Embryonic facial prominence (tissue), 1 donor: Measurements from ENCODE around the gene EPHB3.

Experiments used
- DNase-seq: peaks from one replicate; pipeline ENCODE4 v3.0.0-alpha.2; 2016; ENCODE audit errors: extremely low spot score

The EPHB3 gene

DNA sequence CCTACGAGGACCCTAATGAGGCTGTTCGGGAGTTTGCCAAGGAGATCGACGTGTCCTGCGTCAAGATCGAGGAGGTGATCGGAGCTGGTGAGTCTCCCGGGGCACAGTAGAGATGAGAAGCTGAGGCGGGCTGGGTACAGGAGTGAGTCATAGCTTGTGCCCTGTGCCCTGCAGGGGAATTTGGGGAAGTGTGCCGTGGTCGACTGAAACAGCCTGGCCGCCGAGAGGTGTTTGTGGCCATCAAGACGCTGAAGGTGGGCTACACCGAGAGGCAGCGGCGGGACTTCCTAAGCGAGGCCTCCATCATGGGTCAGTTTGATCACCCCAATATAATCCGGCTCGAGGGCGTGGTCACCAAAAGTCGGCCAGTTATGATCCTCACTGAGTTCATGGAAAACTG is 17.9 kb downstream of the EPHB3 start:
- no peak for DNase-seq

DNA sequence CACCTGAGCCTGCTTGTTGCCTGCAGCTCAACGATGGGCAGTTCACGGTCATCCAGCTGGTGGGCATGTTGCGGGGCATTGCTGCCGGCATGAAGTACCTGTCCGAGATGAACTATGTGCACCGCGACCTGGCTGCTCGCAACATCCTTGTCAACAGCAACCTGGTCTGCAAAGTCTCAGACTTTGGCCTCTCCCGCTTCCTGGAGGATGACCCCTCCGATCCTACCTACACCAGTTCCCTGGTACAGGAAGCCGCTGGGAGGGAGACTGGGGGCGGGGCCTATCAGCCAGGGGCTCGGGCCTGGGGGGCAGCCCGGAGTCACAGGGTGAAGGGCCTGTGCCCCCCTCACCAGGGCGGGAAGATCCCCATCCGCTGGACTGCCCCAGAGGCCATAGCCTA is 18.8 kb downstream of the EPHB3 start:
- DNase-seq: no peak

DNA sequence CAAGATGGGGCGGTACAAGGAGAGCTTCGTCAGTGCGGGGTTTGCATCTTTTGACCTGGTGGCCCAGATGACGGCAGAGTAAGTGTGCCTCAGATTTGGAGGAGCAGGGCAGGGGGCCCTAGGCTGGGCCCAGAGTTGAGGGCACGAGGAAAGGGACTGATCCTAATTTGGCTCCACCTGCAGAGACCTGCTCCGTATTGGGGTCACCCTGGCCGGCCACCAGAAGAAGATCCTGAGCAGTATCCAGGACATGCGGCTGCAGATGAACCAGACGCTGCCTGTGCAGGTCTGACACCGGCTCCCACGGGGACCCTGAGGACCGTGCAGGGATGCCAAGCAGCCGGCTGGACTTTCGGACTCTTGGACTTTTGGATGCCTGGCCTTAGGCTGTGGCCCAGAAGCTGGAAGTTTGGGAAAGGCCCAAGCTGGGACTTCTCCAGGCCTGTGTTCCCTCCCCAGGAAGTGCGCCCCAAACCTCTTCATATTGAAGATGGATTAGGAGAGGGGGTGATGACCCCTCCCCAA is 19.8 kb downstream of the EPHB3 start:
- DNase-seq: no peak

DNA sequence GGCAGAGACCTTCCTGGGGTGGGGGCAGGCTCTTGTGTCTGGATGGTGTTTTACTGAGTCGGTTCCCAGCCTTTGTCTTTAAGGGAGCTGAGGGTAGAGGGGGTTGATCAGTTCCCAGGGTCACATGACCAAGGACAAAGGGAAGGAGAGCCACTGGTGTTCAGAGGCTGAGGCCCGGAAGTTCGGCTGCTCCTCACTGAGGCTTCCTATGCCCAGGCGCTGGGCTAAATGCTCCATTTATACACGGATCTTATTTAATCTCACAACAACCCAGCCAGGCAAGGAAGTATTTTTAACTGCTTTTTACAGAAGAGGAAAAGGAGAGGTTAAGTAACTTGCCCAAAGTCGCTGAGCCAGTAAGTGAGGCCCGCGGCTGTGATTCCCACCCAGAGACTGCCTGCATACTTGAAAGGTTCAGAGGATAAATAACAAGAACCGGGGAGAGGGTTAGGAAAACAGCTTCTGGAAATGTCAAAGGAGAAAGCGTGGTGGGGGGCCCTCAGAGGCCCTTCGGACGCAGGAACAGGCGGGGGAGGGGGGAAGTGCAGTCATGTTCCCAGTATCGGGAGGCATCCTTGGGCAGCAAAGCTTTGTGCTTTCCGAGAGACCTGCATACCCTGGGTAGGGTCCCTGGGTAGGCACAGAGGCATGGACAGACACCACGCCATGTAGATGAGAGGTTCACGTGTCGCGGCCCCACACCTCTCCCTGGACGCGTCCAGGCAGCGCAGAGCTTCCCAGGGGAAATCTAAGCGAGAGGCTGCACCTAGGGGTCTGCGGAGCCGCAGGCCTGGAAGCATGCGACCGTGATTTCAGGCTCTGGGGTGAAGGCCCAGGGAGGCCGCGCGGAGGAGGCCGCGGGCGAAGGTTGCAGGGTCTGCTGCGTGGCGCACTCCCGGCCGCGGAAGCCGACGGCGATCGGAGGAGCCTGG is 21.3 kb downstream of the EPHB3 start:
- DNase-seq: no peak

DNA sequence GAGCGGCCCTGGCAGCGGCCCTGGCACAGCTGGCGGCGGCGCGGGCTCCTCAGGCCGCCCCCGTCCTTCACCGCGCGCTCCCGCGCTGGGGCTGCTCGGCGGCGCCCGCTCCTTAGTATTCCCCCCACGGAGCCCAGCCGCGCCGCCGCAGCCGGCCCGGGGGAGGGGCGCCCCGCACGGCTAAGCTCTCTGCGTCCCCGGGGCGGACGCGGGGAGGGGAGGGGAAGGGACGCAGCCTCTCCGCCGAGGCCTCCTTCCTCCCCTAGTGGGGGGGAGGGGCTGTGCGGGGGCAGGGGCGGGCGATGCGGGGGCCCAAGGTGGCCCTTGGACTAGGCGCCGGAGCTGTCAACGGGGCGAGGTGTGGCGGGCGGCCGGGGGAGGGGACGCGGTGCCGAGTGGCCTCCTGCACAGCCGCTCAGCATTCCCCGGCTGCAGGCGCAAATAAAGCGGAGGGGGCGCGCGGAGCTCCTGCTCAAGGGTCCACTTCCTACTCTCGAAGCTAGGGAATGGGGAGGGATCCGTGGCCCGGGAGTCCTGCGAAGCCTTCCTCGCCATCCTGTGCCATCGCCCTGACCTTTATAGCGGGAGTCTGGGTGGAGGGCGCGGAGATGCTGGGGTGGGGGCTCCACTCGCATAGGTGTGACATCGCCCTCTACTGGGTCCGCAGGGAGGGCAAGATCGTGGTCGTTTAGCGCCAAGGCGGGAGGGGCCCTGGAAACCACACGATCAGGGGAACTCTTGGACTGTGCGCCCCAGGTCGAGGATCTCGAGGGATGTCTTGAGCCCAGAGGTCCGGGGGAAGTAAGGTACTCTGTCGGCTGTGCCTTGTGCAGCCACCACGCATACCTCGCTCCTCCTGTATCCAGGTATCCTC is 22.2 kb downstream of the EPHB3 start:
- DNase-seq: no peak

DNA sequence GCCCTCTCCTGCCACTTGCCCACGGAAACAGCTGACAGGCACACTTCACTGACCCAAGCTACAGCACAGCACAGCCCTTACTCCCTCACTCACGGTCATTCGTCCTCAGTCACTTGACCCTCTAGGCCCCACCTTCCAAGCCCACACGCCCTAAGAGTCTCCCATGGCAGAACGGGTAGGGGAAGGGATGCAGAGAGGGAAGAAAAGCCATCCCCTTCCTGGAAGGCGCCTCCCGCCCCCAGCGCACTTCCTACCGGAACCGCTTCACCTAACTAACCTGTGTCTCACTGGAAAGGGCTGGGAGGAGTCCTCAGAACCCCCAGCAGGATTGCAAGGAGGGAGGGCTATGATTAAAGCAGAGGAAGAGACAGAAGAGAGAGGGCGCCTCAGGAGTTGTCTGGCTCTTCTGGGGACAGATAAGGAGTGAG is 22.9 kb downstream of the EPHB3 start:
- no peak for DNase-seq

DNA sequence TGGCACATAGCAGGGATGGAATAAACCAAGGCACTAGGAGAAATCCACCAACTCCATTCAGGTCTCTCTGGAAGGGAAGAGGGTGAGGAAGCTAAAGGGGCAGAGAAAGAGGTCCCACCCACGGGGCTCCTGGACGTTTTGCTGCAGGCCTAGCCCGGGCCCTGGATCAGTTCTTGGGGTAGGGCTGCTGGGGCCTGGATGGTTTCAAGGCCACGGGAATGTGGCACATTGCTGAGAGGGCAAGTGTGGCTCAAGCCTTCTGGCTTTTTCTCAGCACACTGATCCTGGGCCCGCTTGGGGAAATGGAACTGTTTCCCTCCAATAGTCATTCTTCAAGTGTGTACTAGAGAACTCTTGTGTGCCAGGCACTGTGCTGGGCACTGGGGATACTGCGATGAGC is 24.0 kb downstream of the EPHB3 start:
- no peak for DNase-seq

DNA sequence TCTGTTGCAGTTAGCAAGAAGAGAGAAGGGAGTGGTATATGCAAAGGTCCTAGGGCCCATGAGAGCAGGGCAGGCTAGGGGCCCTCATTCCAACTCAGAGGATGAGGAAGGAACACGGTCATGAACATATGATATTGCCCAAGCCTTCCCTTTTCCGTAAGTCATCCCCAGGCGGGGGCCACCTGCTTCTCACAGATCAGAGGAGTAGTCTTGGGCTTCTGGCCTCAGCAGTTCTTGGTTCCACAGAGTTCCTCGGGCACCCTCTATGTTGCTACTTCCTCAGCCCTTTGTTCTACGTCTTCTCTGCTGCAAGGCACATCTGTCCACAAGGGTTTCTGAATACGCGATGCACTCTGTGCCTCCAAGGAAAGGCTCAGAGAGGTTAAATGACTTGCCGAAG is 25.3 kb downstream of the EPHB3 start:
- no peak for DNase-seq

DNA sequence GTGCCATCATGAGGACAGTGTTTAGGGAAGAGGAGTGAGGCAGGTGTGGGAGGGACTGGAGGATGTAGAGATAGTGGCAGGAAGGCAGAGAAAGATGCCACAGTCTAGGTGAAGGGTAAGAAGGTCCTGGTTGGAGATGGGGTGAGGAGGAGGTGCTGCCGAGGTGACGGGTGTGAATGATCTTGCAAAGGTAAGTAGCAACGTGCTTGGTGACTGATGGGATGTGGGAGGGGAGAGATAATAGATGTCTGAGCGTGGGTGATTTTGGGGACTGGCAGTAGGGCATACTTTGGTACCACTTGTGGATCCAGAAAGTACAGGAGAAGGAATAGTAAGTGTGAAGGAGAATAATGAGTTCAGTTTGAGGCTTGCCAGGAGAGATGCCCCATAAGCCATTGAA is 27.2 kb downstream of the EPHB3 start:
- no peak for DNase-seq

DNA sequence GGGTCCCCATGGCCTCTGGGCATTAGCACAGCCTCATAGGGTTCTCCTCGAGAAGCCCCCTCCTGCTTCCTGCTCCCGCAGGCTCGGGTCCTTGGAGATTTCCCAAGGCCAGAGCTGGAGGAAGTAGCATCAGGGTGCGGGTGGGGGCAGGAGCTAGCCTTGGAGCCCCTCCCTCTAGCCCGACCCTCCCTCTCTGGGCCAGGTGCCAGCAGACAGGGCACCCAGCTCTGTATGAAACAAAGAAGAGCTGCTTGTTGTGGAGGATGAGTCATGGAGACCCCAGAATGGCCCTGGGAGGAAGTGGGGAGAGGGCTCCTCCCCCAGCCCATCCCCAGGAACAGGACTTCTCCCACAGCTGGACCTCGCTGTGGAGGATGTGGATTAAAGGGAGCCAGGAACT is 29.2 kb downstream of the EPHB3 start:
- no peak for DNase-seq

DNA sequence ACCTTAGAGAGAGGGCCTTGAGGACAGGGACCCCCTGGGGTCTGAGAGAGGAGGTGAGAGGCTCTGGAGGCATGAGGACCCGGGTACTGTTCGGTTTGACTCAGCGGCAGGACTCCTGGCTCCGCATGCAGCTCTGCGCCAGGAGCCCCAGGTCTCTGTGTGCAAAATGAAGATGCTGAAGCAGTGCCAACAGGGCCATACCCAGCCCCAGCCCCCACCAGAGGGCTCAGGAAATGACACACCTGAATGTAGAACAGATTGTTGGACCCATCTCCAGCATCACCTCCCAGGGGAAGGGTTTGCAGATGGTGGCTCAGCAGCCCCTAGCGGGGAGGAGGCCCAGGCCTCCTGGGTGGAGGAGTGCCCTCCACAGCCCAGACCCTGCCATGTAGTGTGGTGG is 30.2 kb downstream of the EPHB3 start:
- no peak for DNase-seq

DNA sequence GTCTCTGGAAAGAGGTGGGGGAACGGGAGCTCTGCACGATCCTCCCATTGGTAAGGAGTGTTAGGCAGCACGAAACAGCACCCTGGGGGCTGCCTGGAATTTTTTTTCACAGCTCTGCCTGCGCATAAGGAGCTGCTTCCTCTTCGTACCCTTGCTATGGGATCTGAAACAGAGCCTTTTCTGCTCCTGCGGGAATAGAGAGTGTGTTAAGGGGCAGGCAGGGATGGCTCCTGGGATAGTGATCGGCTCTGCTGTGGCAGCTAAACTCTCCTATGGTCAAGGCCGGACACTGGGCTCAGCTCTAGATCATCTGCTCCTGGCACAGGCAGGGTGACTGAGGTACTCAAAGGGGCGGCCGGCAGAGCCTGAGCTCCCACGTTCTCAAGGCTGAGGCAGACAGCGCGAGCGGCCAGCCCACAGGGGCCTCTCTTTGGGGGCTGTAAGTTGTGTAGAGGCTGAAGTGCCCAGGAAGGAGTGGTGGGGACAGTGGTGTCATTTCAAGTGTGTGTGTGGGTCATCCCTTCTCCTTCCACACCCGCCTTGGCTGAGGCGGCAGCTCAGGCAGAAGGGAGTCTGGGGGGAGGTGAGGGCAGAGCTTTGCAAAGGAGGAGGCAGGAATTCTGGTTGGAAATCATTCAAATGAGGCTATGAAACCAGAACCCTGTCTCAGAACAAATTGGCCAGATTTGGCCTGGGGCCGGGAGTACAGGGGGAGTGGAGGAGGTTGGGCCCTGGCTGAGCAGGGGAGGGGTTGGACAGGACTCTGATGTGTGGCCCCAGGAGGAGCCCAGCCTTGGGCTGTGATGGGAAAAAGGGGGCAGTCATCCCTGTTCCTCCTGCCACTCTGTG is 31.0 kb downstream of the EPHB3 start:
- peak; percentile 78 for DNase-seq

DNA sequence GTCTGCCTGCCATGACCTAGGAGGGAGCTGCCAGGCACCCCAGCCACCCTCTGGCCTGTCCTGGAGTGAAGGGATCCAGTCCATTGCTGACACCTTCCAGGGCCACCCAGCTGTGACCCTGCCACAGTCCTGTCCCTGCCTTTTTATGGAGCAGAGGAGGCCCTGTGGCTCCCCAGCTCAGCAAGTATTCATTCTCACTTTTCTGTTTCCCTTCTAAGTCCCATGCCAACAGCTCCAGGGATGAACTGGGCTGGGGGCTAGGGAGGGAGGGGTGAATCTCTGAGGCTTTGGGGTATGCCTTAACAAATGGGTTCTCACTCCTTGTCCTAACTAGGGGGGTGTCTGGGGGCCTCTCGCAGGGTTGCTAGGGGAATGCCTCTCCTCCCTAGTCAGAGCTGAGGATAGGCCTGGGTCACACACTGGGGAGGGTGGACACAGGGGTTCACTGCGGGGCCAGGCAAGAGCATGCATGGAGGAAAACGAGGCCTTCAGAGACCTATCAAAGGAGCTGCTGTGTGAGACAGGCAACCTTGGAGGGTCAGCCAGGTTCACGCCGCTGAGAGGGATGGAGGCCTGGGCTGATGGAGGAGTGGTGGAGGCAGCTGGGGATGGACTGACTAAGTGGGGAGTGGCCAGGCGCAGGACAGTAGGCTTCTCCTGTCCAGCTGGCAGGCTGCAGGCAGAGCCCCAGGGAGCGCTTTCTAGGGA is 31.8 kb downstream of the EPHB3 start:
- no peak for DNase-seq

DNA sequence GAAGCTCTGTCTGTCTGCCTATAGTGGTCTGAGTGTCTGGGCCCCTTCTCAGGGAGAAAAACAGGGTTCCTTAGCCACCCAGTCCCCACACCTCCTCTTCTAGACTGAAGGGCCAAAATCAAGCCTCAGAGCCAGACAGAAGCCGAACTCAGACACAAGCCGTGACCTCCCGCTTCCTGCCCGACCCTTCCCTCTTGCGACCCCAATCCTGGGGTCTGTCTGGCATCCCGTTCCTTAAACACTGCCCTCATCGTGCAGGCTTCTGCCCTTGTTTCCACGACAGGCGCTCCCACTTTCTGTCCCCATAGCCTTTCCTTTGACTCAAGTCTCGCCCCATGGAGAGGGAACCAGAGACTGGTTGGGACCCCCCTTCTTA is 32.3 kb downstream of the EPHB3 start:
- DNase-seq: no peak

DNA sequence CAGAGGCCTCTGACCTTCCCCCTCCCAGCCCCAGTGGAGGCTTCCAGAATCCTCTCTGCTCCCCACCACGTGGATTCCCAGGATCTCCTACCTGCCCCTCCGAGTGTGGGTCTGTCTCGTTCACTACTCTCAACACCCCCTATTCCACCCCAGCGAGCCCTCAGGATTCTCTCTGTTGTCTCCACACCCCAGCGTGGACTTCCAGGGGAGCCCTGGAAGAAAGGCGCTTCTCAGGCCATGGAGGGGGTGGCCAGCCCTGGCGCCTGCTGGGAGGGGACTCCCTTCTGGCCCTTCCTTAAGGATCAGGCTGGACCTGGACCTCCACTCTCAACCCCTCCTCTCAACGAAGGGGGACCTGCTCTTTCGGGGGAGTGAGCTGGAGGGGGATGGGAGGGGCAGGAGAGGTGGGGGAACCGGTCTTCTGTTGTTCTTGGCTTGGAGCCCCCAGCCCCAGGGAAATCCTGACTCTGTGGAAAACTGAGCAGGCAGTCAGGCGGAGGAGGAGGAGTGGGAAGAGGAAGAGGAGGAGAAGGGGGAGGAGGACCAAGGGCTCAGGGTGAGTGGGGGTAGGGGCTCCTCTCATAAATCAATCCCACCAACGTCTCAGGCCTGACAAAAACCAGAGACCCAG is 32.9 kb downstream of the EPHB3 start:
- no peak for DNase-seq

DNA sequence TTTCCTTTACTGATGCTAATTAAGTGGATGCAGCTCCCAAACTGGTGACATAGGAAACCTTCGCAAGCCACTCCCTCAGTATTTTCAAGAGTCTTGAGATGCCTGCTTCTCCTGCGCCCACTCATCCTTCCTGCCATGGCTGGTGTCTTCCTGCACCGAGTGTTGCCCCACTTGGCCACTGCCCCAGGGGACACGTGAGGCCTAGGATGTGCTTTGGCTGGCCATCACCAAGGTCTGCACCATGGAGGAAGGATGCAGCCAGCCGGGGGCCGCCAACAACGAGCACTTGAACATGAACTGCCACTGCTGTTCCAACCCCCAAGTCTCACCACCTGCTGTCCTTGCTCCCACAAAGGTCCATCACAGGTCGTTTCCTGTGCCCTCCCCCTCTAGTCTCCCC is 34.1 kb downstream of the EPHB3 start:
- DNase-seq: no peak

DNA sequence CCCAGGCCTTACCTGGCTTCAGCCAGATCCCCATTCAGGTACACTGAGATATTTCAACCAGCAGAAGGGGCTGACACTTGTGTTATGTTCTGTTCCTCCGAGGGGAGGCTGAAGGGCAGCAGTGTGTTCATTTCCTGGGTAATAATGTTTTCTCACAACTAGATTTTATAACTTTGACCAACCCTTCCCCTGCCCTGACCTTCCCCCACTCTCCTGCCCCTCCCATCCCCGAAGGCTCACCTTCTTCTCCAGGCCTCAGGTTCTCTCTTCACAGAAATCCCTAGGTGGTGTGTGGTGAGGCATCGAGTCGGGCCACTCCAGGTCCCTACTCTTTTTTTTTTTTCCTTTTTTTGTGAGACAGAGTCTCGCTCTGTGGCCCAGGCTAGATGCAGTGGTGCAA is 34.6 kb downstream of the EPHB3 start:
- DNase-seq: no peak

DNA sequence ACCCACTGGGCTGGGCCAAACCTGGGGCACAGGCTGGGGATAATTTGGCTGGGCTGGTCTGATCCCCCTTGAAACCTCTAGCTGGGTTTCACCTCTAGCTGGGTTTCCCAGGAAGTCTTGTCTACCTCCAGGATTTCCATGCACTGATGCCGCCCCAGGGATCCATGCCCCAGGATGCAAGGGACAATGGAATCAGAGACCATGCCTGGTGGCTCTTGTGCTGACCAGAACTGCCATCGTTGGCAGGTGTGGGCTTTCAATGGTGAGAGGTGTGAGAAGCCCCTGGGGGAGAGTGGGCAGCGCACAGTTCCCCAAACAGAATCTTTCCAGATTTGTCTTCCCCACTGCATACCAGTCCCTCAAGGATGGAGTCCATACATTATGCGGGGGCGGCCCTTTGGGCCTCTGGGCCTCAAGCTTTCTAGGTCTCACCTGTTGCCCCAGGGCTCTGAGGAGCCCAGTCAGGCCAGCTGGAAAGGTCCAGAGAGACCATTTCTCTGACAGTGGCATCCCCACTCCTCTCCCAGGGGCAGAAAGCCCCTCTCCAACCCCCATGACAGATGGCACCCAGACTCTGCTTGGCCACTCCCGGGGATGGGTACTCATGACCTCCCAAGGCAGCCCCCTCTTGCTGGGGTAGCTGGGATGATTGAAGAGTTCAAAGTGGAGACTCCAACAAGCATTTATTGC is 35.4 kb downstream of the EPHB3 start:
- no peak for DNase-seq

DNA sequence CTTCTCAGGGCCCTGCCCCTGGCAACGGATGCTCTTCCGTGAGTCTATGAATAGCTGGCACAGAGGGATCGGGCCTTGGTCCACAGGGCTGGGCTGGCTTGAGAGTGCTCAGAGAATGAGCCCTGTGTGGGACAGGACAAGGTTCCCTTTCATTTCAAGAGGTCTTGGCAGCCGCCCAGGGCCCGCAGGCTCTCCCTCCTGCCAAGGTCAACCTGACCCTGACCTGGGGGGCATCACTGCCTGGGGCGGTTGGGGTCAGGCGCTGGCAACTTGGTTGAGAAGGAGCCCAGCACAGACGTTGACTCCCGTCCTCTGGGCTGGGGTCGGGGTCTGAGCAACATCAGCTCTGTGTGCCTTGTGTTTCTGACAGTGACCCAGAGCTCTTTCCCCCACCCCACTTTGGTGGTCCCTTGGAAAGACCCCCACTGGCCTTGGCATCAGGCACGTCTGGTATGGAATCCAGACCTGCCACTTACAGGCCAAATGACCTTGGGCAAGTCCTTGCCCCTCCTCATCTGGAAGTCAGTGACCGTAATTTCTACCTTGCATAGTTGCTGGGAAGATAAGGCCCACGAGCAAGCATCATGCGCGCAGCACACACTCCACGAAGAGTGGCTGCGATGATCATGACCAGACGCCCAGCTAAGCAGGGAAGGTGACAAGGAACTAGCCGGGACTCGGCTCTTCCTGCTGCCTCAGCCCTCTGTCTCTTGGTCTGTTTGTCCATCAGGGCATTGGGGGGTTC is 36.4 kb downstream of the EPHB3 start:
- DNase-seq: no peak
